Tibial artery (tissue), 4 donors: Measurements from ENCODE around the gene TMEM174.

Source experiments
- DNase-seq, 2 donors: peaks; one replicate each; pipeline ENCODE4 v3.0.0-alpha.2; 2019
- H3K27ac ChIP-seq, 2 donors: fragments of 200-600 bp; sonication (generic) in 1 of 2; 1 replicate in 1 of 2; 2 replicates in 1 of 2; pipeline ENCODE4 v1.5.1; 2018 to 2019; ENCODE audit warnings: mild to moderate bottlenecking in 1 of 2
- H3K27me3 ChIP-seq, 2 donors: fragments of 200-600 bp; sonication (generic) in 1 of 2; one replicate each; pipeline versions ENCODE4 v1.5.1 to v1.6.0; 2016 to 2019
- H3K36me3 ChIP-seq, 3 donors: fragments of 200-600 bp; sonication (generic) in 2 of 3; one replicate each; pipeline ENCODE4 v1.5.1; 2016 to 2019; ENCODE audit warnings: mild to moderate bottlenecking in 2 of 3
- H3K4me1 ChIP-seq, 4 donors: fragments of 200-600 bp; sonication (generic) in 2 of 4; 1 replicate in 3 of 4; 2 replicates in 1 of 4; pipeline ENCODE4 v1.5.1; 2016 to 2019
- H3K4me3 ChIP-seq, 2 donors: fragments of 200-600 bp; sonication (generic) in 1 of 2; 1 replicate in 1 of 2; 2 replicates in 1 of 2; pipeline ENCODE4 v1.5.1; 2018 to 2019; ENCODE audit warnings: mild to moderate bottlenecking in 2 of 2
- H3K9me3 ChIP-seq, 3 donors: fragments of 200-600 bp; sonication (generic) in 1 of 3; one replicate each; pipeline ENCODE4 v1.5.1; 2016 to 2019
- intact Hi-C: fragments of 100-400 bp; cut with DNase I; formaldehyde crosslinking; loops from one replicate; pipeline ENCODE4 v1.15.0; 2023; ENCODE audit warnings: low total_unique reads
- TF ChIP-seq, protein P1 (sequence below), 2 experiments: fragments of 200-600 bp in 1 of 2; fragments of 450-650 bp in 1 of 2; IDR thresholded peaks; one replicate each; pipeline ENCODE4 v1.5.1; 2017 to 2019; ENCODE audit warnings: antibody characterized with exemption in 2 of 2, mild to moderate bottlenecking in 1 of 2, moderate library complexity in 1 of 2

TMEM174 gene

DNA sequence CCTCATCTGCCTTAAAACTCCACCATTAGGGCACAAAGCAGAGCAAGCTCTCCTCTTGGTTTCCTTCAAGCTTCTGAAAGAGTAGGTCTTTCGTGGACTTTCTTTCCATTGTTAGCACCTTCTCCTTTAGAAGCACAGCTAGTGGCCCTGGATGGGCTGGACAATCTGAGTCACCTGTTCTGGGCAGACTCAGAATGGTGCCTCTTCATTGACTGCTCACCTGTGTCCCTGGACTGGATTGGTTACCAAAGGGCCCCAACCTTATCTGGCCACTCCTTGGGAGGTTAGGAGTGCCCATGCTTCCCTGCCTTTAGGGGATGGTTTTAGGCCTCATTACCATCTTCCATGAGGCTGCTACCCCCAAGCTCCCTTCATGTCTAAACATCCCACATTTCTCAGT, 23.2 kb downstream of the TMEM174 start:
- Histone ChIP-seq H3K36me3 (no peaks in the 10 kb centered on the region), H3K4me3 (no peak overlapping the region), H3K27ac (no peak overlapping the region), H3K9me3 (no peaks in the 10 kb centered on the region), H3K27me3 (peaks cover 0 to 5% of the 10 kb centered on the region in 2 donors), H3K4me1 (no peaks in the 10 kb centered on the region)
- no peak for DNase-seq
- intact Hi-C loops: no loop called here
- TF ChIP-seq, protein P1, sequence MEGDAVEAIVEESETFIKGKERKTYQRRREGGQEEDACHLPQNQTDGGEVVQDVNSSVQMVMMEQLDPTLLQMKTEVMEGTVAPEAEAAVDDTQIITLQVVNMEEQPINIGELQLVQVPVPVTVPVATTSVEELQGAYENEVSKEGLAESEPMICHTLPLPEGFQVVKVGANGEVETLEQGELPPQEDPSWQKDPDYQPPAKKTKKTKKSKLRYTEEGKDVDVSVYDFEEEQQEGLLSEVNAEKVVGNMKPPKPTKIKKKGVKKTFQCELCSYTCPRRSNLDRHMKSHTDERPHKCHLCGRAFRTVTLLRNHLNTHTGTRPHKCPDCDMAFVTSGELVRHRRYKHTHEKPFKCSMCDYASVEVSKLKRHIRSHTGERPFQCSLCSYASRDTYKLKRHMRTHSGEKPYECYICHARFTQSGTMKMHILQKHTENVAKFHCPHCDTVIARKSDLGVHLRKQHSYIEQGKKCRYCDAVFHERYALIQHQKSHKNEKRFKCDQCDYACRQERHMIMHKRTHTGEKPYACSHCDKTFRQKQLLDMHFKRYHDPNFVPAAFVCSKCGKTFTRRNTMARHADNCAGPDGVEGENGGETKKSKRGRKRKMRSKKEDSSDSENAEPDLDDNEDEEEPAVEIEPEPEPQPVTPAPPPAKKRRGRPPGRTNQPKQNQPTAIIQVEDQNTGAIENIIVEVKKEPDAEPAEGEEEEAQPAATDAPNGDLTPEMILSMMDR (IDR thresholded peaks at IDR 0.05): no peak

DNA sequence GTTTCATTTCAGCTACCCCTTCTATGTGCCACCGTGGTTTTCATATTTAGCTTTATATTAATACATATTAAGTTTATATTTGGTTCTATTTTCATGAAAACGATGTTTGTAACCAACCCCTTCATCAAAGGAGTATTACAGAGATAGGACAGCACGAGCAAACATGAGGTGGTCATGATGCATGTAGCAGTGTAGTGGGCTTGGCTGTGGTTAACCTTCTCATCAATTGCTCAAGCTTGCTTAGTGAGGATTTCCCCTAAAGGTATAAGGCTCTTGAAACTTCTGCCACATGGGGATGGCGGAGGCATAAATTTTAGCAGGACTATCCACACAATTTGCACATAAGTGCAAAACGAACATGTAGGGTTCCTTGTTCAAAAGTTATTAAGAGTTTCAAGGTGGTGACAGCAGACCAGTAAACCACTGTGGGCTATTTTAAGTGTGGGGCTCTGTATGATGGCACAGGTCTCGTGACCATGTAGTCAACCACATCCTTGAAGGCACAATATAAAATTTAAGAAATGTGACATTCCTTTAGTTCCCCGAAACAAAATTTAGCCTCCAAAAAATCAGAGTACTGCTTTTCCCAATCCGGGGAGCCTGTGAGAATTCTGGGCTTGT, 24.8 kb downstream of the TMEM174 start:
- intact Hi-C loops: no loop called here
- H3K27me3 ChIP-seq: peaks cover 0 to 9% of the 10 kb centered on the region in 2 donors
- no peak for DNase-seq
- H3K4me1 ChIP-seq: peaks cover 0 to 6% (median 3%) of the 10 kb centered on the region in 4 donors
- H3K4me3 ChIP-seq: no peak overlapping the region
- H3K36me3 ChIP-seq: no peaks in the 10 kb centered on the region
- TF ChIP-seq, protein P1 (IDR thresholded peaks at IDR 0.05): no peak
- H3K9me3 ChIP-seq: no peaks in the 10 kb centered on the region
- H3K27ac ChIP-seq: no peak overlapping the region

DNA sequence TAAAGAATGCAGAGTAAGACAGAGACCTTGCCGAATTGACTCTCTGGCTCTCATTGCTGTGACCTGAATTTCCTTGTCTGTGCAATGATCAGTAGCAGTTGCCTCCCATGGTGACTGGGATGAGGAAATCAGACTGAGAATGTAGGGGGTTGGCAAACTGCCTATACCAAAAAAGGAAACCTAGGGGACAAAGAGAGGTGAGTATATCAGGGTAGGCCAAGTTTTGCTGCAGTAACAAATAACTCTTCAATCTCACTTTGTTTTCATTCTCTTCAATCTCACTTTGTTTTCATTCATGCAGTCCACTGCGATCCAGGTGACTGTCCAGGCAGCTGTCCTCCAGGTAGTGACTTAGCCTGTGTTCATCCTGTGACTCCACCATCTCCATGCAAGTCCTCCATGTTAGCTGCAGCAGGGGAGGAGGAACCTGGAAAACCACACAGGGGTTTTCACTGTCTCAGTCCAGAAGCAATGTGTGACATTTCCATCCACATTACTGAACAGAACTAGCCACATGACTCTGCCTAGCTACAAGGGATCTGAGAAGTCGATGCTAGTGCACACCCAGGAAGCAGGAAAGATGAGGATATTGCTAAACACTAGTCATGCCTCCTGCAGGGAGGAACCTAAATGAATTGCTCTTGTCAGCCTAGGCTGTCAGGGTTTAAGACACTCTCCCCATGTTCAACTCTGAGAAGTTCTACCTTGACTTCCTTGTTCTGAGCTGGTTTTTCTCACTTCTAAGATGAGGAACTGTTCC, 26.0 kb downstream of the TMEM174 start:
- H3K9me3 ChIP-seq: no peaks in the 10 kb centered on the region
- H3K27ac ChIP-seq: no peak overlapping the region
- peaks cover 0 to 6% (median 3%) of the 10 kb centered on the region in 4 donors for H3K4me1 ChIP-seq
- no peaks in the 10 kb centered on the region for H3K36me3 ChIP-seq
- no peak for DNase-seq
- TF ChIP-seq, protein P1 (IDR thresholded peaks at IDR 0.05): no peak
- H3K27me3 ChIP-seq: peaks cover 0 to 19% of the 10 kb centered on the region in 2 donors
- intact Hi-C loops: no loop called here
- no peak overlapping the region for H3K4me3 ChIP-seq

DNA sequence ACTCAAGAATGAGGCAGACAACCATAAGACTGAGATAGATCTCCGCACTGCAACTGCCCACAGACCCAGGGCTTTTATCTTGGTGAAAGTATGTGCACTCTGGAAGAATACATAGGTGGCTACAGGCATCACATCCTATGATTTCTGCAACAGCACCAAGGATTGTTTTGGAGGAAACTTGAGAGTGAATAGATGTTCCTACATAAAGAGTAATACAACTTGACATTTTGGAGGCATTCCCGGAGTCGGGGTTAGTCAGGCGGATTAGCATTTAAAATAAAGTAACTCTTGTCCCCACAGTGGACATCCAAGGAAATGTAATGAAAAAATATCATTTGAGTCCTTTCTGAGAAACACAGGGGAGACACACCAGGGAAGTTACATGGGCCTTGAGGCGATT, 26.7 kb downstream of the TMEM174 start:
- no peak overlapping the region for H3K4me3 ChIP-seq
- TF ChIP-seq, protein P1 (IDR thresholded peaks at IDR 0.05): no peak
- no peak overlapping the region for H3K27ac ChIP-seq
- peaks cover 0 to 6% (median 3%) of the 10 kb centered on the region in 4 donors for H3K4me1 ChIP-seq
- no peaks in the 10 kb centered on the region for H3K36me3 ChIP-seq
- no peaks in the 10 kb centered on the region for H3K9me3 ChIP-seq
- no peak for DNase-seq
- H3K27me3 ChIP-seq: peaks cover 0 to 24% of the 10 kb centered on the region in 2 donors
- intact Hi-C loops: no loop called here

DNA sequence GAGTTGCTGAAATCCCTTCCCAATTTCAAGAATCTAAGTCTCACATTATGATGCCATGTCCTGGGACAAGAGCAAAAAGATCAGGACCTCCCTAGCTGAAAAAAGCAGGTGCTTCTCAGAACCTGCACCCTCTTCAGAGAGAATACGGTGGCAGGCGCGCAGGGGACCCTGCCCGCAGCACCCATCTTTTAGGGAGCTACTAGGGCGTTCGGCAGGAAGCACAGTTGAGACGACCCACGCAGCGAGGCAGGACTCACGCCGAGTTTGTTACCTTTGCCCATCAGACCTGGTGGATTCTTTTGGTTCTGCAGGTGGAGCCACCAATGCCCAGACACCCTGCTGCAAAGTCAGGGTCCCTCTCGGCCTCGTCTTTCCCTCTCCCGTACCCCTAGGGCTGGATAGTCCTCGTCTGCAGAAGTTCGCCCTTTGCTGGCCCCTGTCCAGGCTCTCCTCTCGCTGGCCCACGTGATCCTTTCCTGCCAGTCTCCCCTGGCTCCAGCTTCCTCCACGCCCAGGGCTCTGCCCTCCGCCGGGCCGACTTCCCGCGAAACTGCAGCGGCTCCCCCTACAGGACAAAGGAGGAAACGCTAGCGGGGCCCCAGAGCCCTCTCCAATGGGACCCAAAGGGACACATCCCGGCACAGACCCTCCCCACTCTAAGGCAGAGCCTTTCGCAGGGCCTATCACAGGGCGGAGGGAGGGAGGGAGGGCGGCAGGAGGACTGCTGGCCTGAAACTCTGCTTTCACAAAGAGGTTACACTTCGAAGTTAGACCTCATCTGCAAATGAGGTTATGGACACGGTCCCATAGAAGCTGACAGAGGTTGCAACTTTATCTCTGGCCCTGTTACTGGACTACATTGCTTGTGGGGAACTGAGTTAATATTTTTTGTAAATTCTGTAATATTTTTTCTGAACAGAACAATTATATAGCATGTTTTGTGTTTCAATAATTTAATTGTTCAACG, 28.8 kb downstream of the TMEM174 start:
- intact Hi-C loops: no loop called here
- DNase-seq: peak; percentile 47 to 77
- Histone ChIP-seq H3K4me3 (no peak overlapping the region), H3K9me3 (no peaks in the 10 kb centered on the region), H3K27me3 (peaks cover 0 to 39% of the 10 kb centered on the region in 2 donors), H3K27ac (no peak overlapping the region), H3K4me1 (peaks cover 0 to 6% (median 3%) of the 10 kb centered on the region in 4 donors), H3K36me3 (no peaks in the 10 kb centered on the region)
- TF ChIP-seq, protein P1 (IDR thresholded peaks at IDR 0.05): peak; percentile 49 to 66
